Pancreas (tissue), 8 donors: ENCODE measurements around the gene TYR. TPM values are rescaled to one million over a fixed set of nuclear protein-coding genes. Genes with fewer than 3 reads are reported as not detected.

Experiments used
- polyA plus RNA-seq, 2 donors: library from polyadenylated mRNA; stranded (reverse); fragments of 200-250 nt; gene quantifications; one replicate each; pipeline ENCODE4 v1.2.3, GENCODE V29; 2013
- total RNA-seq, 6 donors: library from RNA; stranded (reverse); fragmentation: NEBNext Ultra II Directional in 4 of 6; extraction: Animal tissue kit (Norgen Biotek cat#: 25700) in 4 of 6; gene quantifications; one replicate each; pipeline versions ENCODE4 v1.2.1 to v1.2.4, GENCODE V29; 2021 to 2023
- donor health status: healthy with polysubstance abuse.
- donor health status: DM: no; HTN: no; CAD: no; lungs with moderate emphysema.
- donor health status: DM: no; HTN: no; CAD: no.
- donor health status: Bipolar disorder and iron deficiency.
- donor health status: DM: yes; HTN: yes; CAD: no.
- donor health status: DM: no; HTN: no; CAD: no.
- donor health status: DM: no; HTN: no; CAD: no.
- donor health status: DM: yes; HTN: yes; CAD: no.

Gene TYR
- total and polyA plus RNA-seq, 8 donors: not detected

Other genes with a start within 250 kb of the TYR start
- under 1 TPM in 2 of 6 donors, not detected in 4; 0.06 TPM for gene GRM5, start 111.9 kb upstream of the TYR start, total RNA-seq
- gene GRM5, start 111.9 kb upstream of the TYR start, polyA plus RNA-seq: under 1 TPM in 1 of 2 donors, not detected in 1; 0.02 TPM